DOHH2 (cell line): Measurements from ENCODE around the gene SLC1A5.

Experiments used
- CTCF ChIP-seq: fragments of 200-600 bp; sonication (generic); IDR thresholded peaks from one replicate; pipeline ENCODE4 v1.5.1; 2014; ENCODE audit warnings: antibody characterized with exemption, mild to moderate bottlenecking, low read depth, low read length; ENCODE audit not compliant: poor library complexity, severe bottlenecking
- EZH2phosphoT487 ChIP-seq: fragments of 200-600 bp; sonication (generic); IDR thresholded peaks from 2 replicates; pipeline ENCODE4 v1.6.1; 2017; ENCODE audit warnings: borderline replicate concordance, mild to moderate bottlenecking, antibody characterized with exemption, low read length, moderate library complexity, mixed read lengths

- TF ChIP-seq CTCF (no peak), EZH2phosphoT487 (no peak)
These were observed 42.7 kb downstream of the SLC1A5 start, which contains the start of gene FKRP for GRCh38 chr19:46745521-46746280.
